ENCODE measurements around the gene RGL1.

RGL1 gene

DNA sequence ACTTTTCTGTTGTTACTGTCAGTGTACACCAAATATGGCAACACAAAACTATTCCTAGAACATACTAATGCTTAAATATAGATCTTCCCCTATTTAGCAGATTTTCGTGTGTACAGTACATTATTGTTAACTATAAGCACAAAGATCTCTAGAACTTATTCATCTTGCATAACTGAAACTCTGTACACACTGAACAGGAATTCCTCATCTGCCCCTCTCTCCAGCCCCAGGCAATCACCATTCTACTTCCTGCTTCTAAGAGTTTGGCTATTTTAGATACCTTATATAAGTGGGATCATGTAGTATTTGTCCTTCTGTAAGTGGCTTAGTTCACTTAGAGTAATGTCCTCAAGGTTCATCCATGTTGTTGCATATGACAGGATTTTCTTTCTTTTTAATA, 4.5 kb upstream of the RGL1 start:
- Histone ChIP-seq H3K4me3 (ENCODE audit: low read depth, low read length) (no peak overlapping the region), H3K9me3 (ENCODE audit: control insufficient read depth, insufficient read depth, low read depth, low read length) (no peaks in the 10 kb centered on the region), H3K36me3 (ENCODE audit: control insufficient read depth in 2 of 2, insufficient read depth in 1 of 2, low read length in 2 of 2) (no peaks in the 10 kb centered on the region), H3K4me1 (ENCODE audit: control insufficient read depth, insufficient read depth, low read length) (no peaks in the 10 kb centered on the region; the same call in 1 of the 2 replicates), H3K27ac (ENCODE audit: extremely low read depth, low read depth, low read length) (no peak overlapping the region)
- POLR2A ChIA-PET, result no interaction called here
- TF ChIP-seq, protein P1, sequence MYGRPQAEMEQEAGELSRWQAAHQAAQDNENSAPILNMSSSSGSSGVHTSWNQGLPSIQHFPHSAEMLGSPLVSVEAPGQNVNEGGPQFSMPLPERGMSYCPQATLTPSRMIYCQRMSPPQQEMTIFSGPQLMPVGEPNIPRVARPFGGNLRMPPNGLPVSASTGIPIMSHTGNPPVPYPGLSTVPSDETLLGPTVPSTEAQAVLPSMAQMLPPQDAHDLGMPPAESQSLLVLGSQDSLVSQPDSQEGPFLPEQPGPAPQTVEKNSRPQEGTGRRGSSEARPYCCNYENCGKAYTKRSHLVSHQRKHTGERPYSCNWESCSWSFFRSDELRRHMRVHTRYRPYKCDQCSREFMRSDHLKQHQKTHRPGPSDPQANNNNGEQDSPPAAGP (tag by site-specific recombination; IDR thresholded peaks at IDR 0.05), result no peak
- TF ChIP-seq, protein P2, sequence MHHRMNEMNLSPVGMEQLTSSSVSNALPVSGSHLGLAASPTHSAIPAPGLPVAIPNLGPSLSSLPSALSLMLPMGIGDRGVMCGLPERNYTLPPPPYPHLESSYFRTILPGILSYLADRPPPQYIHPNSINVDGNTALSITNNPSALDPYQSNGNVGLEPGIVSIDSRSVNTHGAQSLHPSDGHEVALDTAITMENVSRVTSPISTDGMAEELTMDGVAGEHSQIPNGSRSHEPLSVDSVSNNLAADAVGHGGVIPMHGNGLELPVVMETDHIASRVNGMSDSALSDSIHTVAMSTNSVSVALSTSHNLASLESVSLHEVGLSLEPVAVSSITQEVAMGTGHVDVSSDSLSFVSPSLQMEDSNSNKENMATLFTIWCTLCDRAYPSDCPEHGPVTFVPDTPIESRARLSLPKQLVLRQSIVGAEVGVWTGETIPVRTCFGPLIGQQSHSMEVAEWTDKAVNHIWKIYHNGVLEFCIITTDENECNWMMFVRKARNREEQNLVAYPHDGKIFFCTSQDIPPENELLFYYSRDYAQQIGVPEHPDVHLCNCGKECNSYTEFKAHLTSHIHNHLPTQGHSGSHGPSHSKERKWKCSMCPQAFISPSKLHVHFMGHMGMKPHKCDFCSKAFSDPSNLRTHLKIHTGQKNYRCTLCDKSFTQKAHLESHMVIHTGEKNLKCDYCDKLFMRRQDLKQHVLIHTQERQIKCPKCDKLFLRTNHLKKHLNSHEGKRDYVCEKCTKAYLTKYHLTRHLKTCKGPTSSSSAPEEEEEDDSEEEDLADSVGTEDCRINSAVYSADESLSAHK (tag by site-specific recombination; IDR thresholded peaks at IDR 0.05), result no peak
- TF ChIP-seq ZNF837 (tag by site-specific recombination; IDR thresholded peaks at IDR 0.05), result no peak
- TF ChIP-seq, protein P3, sequence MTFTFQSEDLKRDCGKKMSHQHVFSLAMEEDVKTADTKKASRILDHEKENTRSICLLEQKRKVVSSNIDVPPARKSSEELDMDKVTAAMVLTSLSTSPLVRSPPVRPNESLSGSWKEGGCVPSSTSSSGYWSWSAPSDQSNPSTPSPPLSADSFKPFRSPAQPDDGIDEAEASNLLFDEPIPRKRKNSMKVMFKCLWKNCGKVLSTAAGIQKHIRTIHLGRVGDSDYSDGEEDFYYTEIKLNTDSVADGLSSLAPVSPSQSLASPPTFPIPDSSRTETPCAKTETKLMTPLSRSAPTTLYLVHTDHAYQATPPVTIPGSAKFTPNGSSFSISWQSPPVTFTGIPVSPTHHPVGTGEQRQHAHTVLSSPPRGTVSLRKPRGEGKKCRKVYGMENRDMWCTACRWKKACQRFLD (tag by site-specific recombination; IDR thresholded peaks at IDR 0.05), result no peak
- no peak for TF ChIP-seq ZNF121 (tag by site-specific recombination; IDR thresholded peaks at IDR 0.05)
- TF ChIP-seq ZNF514 (tag by site-specific recombination; IDR thresholded peaks at IDR 0.05), result no peak
- TF ChIP-seq ZNF394 (tag by site-specific recombination; IDR thresholded peaks at IDR 0.05; ENCODE audit: borderline replicate concordance), result no peak
- no peak for TF ChIP-seq HOXC10 (CRISPR knock-in tag; IDR thresholded peaks at IDR 0.05)
- no peak for TF ChIP-seq ZNF555 (tag by site-specific recombination; conservative IDR thresholded peaks at IDR 0.05)
- TF ChIP-seq, protein P4, sequence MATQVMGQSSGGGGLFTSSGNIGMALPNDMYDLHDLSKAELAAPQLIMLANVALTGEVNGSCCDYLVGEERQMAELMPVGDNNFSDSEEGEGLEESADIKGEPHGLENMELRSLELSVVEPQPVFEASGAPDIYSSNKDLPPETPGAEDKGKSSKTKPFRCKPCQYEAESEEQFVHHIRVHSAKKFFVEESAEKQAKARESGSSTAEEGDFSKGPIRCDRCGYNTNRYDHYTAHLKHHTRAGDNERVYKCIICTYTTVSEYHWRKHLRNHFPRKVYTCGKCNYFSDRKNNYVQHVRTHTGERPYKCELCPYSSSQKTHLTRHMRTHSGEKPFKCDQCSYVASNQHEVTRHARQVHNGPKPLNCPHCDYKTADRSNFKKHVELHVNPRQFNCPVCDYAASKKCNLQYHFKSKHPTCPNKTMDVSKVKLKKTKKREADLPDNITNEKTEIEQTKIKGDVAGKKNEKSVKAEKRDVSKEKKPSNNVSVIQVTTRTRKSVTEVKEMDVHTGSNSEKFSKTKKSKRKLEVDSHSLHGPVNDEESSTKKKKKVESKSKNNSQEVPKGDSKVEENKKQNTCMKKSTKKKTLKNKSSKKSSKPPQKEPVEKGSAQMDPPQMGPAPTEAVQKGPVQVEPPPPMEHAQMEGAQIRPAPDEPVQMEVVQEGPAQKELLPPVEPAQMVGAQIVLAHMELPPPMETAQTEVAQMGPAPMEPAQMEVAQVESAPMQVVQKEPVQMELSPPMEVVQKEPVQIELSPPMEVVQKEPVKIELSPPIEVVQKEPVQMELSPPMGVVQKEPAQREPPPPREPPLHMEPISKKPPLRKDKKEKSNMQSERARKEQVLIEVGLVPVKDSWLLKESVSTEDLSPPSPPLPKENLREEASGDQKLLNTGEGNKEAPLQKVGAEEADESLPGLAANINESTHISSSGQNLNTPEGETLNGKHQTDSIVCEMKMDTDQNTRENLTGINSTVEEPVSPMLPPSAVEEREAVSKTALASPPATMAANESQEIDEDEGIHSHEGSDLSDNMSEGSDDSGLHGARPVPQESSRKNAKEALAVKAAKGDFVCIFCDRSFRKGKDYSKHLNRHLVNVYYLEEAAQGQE (tag by site-specific recombination; IDR thresholded peaks at IDR 0.05), result no peak
- no peak for TF ChIP-seq ZNF558 (tag by site-specific recombination; IDR thresholded peaks at IDR 0.05)
- no peak for TF ChIP-seq ZNF670 (tag by site-specific recombination; IDR thresholded peaks at IDR 0.05; ENCODE audit: low read depth)
- TF ChIP-seq, protein P5, sequence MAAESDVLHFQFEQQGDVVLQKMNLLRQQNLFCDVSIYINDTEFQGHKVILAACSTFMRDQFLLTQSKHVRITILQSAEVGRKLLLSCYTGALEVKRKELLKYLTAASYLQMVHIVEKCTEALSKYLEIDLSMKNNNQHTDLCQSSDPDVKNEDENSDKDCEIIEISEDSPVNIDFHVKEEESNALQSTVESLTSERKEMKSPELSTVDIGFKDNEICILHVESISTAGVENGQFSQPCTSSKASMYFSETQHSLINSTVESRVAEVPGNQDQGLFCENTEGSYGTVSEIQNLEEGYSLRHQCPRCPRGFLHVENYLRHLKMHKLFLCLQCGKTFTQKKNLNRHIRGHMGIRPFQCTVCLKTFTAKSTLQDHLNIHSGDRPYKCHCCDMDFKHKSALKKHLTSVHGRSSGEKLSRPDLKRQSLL (tag by site-specific recombination; IDR thresholded peaks at IDR 0.05), result no peak
- no peak for TF ChIP-seq TRIM28 (IDR thresholded peaks at IDR 0.05; ENCODE audit: borderline replicate concordance, low read length)
- TF ChIP-seq ZNF544 (tag by site-specific recombination; IDR thresholded peaks at IDR 0.05), result no peak
- no peak for TF ChIP-seq ZFP3 (tag by site-specific recombination; IDR thresholded peaks at IDR 0.05; ENCODE audit: low read depth)
- TF ChIP-seq, protein P6, sequence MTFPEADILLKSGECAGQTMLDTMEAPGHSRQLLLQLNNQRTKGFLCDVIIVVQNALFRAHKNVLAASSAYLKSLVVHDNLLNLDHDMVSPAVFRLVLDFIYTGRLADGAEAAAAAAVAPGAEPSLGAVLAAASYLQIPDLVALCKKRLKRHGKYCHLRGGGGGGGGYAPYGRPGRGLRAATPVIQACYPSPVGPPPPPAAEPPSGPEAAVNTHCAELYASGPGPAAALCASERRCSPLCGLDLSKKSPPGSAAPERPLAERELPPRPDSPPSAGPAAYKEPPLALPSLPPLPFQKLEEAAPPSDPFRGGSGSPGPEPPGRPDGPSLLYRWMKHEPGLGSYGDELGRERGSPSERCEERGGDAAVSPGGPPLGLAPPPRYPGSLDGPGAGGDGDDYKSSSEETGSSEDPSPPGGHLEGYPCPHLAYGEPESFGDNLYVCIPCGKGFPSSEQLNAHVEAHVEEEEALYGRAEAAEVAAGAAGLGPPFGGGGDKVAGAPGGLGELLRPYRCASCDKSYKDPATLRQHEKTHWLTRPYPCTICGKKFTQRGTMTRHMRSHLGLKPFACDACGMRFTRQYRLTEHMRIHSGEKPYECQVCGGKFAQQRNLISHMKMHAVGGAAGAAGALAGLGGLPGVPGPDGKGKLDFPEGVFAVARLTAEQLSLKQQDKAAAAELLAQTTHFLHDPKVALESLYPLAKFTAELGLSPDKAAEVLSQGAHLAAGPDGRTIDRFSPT (tag by site-specific recombination; IDR thresholded peaks at IDR 0.05), result no peak
- TF ChIP-seq ZNF223 (tag by site-specific recombination; IDR thresholded peaks at IDR 0.05), result no peak
- CTCF ChIA-PET, result no interaction called here
